ENCODE results near the gene SDHAF4.
"Not testable (repeated sequence)": the region's sequence is repeated elsewhere in the genome, so short reads cannot be mapped to it uniquely, and the experiment has no call there.

The SDHAF4 gene

DNA sequence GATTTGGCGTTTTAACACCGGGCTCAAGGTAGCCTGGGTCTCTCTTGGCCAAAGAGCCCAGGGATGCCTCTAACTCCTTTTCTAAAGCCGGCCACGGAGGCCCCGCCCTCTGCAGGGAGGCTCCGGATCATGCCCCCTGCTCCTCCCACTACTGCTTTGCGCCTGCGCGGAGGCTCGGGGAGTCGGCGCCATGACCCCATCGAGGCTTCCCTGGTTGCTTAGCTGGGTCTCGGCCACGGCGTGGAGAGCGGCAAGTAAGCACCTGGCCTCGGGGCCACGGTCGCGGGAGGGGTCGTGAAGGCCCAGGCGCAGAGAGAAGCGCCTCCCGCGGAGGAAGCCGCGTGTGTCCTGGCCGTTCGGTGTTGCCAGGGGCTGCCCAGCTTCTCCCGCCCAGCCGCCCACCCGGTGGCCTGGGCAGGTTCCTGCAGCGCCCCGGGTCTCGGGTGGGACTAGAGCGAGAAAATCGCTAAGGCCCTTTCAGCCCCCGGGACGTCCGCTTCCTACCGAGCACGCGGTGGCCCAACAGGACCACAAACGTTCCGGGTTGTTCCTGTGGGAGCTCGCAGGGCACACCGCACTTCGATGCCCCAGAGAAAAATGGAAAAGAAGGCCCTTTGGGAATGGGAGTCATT lies at the start of gene SDHAF4:
SDHAF4 (plus strand) TSS at position 180 of the 632 bp plus-strand sequence; CDS start at position 191, 11 bp downstream.
- peak; percentile 77 for DNase-seq

DNA sequence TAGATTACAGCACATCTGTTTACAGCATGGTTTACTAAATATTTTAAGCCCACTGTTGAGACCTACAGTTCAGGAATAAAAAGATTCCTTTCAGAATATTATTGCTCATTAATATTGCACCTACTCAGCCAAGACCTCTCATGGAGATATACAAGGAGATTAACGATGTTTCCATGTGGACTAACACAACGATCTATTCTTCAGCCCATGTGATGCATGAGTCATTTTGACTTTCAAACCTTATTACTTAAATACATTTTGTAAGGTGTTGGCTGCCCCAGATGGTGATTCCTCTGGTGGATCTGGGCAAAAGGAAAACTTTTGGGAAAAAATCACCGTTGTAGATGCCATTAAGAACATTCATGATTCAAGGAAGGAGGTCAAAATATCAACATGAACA lies 48.0 kb upstream of the SDHAF4 start:
- no peak for DNase-seq

DNA sequence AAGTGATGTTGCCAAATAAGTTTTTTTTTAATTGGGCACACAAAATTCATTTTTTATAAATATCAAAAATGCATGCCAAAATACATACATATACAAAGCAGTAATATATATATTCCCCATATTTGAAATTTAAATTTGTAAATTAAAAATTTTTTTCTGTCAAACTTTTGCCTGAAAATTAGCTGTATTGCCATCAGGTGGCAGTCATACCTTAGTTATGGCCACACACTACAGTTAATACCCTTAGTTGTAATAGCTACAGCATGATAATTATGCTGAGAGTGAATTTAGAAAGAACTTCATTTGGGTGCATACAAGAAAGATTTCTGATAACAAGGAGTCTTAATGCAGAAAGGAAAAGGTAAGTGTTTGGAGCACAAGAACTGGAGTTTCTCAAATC lies 46.2 kb upstream of the SDHAF4 start:
- no peak for DNase-seq

DNA sequence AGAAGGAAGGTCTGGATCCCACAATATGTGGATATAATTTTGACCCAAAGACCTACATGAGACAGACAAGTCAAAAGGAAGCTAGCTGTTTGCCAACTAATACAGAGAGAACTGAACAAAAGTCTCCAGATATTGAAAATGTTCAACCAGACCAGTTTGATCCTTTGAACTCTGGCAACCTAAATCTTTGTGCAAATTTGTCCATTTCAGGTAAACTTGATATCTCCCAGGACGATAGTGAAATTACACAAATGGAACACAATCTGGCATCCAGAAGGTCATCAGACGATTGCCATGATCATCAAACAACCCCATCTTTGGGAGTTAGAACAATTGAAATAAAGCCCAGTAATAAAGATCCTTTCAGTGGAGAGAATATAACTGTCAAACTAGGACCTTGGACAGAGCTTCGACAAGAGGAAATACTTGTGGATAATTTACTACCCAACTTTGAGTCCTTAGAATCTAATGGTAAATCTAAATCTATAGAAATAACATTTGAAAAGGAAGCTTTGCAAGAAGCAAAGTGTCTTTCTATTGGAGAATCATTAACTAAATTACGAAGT lies 41.9 kb upstream of the SDHAF4 start:
- DNase-seq: no peak

DNA sequence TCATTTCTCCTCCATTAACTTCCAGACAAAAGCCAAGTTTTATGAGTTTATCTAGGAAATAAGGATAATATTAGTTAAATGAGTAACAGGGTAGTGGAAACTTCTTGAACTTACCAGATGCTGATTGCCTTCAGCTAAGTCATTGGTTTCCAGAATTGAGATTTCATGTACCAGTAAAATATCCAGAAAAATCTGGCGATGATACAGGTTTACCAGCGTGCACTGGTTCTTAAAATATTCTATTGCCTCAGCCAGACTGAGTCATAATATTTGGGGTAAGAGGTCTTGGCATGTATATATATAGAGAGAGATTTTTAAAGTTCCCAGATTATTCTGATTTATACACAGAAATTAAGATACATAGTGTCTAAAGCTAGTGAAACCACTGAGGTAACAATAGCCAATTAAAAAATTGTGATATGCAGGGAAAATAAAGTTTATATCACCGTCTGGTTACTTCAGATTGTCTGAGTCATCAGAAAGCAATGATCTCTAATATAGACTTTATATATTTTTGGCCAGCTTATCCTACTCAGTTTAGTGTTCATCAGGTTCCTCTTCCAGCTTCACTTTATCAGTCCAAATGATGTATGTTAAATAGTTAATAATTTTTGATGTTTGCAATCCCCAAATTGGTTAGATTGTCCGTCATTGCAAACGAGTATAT lies 39.5 kb upstream of the SDHAF4 start:
- DNase-seq: no peak

DNA sequence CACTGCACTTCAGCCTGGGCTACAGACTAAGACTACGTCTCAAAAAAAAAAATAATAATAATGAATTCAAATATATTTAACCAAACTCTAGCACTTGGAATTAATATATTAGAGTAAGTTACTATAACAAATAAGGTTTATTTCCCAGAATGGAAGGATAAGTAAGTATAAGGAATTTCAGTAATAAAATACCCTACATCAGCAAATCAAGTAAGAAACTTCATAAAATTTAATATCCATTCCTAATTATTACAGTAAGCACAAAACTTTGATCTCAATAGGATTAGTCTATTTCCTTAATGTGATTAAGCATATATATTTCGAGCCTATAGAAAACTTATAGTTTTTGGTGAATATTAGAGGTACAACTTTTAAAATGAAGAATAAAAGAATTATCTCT lies 36.7 kb upstream of the SDHAF4 start:
- no peak for DNase-seq

DNA sequence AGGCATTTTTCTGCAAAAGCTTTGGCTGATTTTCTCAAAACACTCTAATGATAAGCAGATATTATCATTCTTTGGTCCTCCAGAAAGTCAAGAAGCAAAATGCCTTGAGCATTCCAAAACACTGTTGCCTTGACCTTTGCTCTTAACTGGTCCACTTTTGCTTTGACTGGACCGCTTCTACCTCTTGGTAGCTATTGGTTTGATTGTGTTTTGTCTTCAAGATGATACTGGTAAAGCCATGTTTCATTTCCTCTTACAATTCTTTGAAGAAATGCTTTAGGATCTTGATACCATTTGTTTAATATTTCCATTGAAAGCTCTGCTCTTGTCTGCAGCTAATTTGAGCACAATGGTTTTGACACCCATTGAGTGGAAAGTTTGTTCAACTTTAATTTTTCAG lies 35.6 kb upstream of the SDHAF4 start:
- no peak for DNase-seq

DNA sequence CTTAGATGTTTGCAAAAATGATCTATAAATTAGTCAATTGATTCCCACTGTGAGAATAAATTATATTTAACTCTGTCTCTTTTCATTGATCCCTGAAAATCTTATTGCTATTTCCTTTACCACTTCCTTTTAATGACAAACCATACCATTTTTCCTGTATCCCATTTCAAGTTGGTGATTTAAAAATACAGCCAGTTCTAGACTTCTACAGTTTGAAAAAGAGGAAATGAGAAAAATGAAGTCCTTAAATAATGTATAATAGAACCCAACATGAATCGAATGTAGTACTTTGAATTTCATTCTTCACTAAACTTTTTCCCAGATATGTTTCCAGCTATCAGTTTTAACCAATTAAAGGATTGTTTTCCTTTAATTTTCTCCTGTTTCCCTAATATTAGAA lies 29.5 kb upstream of the SDHAF4 start:
- no peak for DNase-seq

DNA sequence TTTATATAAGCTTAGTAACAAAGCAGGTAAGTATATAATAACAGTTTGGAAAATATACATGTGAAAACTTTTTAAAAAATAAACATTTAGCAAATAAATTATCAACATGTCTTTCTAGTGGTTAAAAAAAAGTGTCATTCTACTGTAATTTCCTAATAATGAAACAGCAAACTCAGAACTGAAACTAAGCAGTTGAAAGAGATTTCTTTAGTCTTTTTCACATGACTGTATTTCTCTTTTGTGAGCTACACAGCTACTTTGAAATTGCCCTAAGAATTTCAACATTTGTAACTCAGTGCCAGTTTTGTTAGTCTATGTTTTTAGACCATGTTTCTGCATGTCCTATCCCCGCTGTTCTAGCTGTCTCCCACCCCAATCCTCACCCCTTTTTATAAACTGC lies 28.4 kb upstream of the SDHAF4 start:
- DNase-seq: no peak

DNA sequence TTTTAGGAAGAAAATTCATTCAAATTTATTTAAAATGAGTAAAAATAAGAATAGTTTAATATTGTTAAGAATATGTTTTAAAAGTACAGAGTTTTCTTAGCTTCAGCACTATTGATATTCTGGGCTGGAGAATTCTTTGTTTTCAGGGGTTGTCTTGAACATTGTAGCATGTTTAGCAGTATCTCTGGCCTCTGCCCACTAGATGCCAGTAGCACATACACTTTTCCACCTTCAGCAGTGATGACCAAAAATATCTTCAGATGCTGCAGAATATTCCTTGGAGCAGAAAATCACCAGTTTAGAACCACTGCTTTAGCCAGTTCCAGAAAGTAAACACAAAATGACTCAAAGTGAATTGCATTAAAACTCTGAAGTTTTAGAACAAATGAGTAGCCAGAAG lies 19.4 kb upstream of the SDHAF4 start:
- DNase-seq: no peak

DNA sequence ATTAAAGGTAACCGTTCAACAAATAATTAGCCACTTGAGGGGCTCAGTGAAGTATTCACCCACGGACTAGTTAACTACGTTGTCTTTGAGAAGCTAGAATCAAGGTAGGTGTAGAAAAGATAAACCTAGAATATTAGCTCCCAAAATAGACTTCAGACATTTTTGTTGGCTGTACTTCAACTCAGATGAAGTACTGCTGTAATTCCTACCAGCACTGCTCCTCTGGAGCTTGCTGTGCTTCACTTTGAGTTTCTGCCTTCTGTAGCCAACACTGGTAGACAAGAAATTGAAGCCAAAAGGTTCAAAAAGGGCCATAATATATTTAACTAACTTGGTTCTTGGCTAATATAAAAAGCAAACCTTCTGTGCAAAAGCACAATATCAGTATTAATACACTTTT lies 18.8 kb upstream of the SDHAF4 start:
- DNase-seq: no peak

DNA sequence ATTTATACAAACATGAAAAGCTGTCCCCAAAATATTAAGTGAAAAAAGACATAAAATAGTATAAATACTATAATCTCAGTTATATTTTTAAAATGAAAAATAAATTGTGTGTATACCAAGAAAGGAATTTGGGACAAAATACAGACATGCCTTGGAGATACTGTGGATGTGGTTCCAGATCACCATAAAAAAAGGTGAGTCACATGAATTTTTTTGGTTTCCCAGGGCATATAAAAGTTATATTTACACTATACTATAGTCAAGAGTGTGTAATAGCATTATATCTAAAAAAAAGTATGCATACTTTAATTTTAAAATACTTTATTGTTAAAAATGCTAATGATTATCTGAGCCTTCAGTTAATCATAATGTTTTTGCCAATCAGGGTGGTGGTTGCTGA lies 17.4 kb upstream of the SDHAF4 start:
- no peak for DNase-seq

DNA sequence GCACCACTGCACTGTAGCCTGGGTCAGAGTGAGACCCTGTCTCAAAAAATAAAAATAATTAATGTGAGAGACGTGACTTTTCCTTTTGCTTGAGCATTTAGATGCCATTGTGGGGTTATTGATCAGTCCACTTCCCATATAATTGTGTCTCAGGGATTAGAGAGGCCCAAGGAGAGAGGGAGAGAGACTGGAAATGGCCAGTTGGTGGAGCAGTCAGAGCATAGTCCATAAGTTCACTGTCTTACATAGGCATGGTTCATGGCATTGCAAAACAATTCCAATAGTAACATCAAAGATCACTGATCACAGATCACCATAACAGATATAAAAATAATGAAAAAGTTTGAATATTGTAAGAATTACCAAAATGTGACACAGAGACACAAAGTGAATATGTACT lies 15.2 kb upstream of the SDHAF4 start:
- no peak for DNase-seq

DNA sequence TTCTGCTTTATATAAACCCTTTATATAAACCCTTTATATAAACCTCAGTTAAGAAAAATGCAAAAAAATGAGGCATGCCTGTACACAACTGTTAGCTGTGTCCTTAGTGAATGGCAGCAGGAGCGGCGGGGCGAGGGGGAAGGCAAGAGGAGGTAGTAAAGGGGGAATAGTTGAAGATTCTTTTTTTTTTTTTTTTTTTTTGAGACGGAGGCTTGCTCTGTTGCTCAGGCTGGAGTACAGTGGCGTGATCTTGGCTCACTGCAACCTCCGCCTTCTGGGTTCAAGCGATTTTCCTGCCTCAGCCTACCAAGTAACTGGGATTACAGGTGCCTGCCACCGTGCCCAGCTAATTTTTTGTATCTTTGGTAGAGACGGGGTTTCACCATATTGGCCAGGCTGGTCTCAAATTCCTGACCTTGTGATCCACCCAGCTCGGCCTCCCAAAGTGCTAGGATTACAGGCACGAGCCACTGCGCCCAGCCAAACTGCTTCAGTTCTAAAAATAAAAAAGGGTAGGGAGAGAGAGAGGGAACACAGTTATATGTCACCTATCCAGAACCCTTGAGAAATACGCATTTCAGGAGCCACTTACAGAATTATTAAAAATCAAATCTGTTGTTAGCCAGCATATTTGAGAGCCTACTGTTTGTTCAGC lies 14.3 kb upstream of the SDHAF4 start:
- DNase-seq: not testable (repeated sequence)

DNA sequence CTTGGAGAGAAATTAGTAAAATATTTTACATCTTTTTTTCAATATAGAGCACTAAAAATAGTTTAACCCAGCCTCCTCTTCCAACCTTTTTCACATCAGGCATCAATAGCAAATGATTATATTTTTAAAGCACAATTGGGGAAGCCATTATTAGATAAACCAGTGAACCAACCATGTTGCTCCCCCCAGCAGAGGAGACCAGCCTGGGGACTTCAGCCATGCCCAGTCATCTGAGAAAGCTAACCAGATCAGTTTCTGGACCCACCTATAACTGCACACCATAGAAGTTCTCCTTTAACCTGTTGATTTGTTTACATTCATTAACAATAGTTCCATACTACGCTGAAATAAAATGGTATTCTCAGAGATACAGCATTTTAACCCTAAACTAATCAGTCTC lies 13.8 kb upstream of the SDHAF4 start:
- no peak for DNase-seq

DNA sequence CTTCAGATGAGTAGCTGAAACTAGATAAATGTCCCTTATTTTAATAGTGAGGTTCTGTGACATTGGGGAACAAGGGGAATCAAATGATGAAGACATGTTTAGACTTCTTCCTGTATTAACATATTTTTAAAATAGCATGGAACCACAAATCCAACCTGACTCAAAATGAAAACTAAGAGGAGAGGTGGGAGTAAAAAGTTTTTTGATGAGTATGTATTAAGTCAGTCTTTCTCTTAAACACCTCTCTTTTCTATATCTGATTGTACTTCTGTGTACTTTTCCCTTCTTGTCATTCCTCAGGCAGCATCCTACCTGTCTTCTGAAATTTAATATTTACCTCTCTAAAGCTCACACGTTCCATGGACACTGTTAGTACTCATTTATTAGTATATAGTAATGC lies 8.7 kb upstream of the SDHAF4 start:
- DNase-seq: no peak

DNA sequence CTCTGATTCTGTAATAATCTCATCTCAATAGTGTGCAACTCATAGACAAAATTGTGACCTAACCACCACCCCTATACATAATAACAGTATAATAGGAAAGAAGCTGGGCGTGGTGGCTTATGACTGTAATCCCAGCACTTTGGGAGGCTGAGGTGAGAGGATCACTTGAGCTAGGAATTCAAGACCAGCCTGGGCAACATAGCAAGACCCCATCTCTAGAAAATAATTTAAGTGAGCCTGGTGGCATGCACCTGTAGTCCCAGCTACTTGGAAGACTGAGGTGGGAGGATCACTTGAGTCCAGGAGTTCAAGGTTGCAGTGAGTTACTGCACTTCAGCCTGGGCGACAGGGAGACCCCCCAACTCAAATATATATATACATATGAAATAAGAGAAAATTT lies 4.3 kb upstream of the SDHAF4 start:
- DNase-seq: not testable (repeated sequence)

DNA sequence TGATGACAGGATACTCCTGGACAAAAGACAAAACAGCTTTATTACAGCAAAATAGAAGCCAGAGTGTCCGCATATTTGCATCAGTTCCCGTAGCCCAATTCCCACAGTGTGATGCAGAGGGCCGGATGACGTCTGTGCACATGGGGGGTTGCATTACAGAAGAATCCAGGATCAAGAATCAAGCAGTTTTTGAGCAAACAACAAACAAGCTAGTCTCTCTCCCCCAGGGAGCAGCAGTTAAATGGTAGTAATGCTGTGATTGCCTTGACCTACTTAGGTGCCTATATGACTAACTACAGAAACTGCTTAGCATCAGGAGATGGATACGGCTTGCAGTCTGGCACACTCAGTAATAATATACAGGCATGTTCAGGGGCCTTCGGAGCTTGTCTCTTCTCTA lies 3.2 kb upstream of the SDHAF4 start:
- DNase-seq: no peak

DNA sequence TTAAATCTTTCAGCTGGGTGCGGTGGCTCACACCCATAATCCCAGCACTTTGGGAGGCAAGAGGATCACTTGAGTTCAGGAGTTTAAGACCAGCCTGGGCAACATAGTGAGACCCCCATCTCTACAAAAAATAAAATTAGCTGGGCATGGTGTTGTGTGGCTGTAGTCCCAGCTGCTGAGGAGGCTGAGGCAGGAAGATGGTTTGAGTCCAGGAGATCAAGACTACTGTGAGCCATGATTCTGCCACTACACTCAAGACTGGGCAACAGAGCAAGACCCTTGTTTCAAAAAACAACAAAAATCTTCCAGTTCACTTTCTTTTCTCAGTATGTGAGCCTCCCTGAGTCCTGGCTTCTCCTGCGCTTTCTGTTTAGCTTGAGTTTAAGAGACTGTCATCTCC lies 7.9 kb downstream of the SDHAF4 start:
- DNase-seq: no peak

DNA sequence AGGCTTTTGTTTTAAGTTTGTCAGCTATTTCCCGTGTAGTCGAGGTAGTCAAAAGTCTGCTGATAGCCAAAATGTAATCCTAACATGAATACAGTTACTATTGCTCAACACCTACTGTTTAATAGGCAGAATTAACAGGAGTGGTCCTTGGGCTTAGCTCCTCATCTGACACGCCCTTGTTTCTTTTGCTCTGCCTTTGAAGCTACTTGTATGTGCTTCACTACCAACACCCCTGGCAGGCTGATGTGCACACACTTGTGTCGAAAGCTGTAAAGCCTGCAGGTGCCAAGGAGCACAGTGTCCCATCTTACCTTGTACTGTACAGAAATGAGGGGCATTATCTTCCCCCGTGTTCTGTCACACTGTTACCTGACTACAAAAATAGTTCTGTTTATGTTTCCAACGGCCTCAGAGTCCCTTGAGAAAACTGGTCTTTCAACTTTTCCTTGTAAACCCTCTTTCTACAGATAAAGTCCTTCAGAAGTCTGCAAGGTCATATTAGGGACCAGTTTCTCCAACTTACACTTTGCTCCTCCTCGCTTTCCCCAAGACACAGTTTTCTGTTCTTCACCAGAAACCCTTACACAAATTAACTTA lies 9.3 kb downstream of the SDHAF4 start:
- peak; percentile 16 for DNase-seq

DNA sequence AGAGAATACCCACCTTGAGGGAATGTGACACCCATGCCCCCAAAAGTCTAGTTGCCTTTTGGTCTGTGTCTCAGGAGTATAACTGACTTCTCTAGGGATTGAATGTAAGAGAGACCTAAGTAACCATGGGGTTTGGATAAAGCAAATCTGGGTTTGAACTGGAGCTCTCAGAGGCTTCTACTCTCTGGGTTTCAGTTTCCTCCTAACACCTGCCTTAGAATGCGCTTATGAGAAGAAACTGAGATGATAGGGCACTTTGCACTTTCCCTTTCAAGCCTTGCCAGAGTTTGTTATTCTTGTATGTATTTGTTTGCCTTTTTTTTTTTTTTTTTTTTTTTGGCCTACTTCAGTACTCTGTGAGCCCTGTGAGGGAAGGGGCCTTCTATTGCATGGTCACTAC lies 19.4 kb downstream of the SDHAF4 start:
- DNase-seq: no peak

DNA sequence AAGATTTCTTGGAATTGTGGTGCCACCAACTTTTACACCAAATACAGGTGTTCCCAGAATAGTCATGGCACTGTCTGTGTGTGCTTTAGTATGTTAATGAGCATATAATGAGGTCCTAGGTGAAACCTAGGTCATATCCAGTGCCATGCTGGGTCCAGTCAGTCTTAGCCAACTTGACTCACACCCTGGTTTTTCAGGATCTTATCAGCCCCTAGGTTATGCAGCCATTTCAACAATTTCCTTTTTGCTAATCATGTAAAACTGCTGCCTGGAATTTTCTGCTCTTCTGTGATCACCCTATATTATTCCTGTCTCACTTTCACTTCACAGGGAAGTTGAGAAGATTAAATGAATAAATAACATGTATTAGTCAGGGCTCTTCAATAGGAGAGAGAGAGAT lies 23.7 kb downstream of the SDHAF4 start:
- no peak for DNase-seq

DNA sequence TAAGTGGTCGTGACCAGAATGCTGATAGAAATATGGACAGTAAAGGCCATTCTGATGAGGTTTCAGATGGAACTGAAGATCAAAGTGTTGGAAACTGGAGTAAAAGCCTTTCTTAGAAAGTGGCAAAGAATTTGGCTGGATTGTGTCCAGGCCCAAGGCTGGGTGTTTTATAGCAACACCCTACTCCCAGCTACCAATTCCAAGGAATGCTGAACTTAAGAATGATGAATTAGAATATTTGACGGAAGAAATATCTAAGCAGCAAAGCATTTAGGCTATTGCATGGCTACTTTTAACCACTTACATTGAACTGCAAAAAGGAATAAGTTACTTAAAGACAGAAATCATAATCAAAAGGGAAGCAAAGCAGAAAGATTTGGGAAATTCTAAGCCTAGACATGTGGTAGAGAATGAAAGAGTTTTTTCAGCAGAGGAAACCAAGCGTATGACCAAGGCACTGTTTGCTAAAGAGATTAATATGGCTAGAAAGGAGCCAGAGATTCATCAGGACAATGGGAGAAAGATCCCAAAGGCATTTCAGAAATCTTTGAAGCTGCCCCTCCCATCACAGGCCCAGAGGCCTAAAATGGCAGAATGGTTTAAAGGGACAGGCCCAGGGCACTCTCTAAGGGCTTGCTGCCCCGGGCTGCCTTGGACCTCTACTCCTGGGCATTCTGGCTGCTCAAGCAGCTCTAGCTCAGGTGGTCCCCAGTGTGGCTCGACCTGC lies 25.8 kb downstream of the SDHAF4 start:
- DNase-seq: no peak

All from DMS79 (cell line).